IMR-90 (cell line): Measurements from ENCODE around the gene CLDN24. TPM values are rescaled to one million over a fixed set of nuclear protein-coding genes. Genes with fewer than 3 reads are reported as not detected.

Source experiments
- ATAC-seq: fragments of 200-7000 bp; cut with Tn5 transposase; 2 replicates; pipeline ENCODE4 v1.9.1; 2020; ENCODE audit warnings: low read depth, mild to moderate bottlenecking, moderate library complexity
- BruUV-seq: library from RNA; stranded (reverse); fragments of 400-500 nt; replicated peaks from 2 replicates; lab custom pipeline; 2021; lab: Mats Ljungman, UMichigan
- CTCF ChIA-PET: fragments of 300-600 bp; formaldehyde crosslinking; extraction: SDS; loops from one replicate; lab custom pipeline; 2021; ENCODE audit warnings: antibody characterized with exemption; lab: Yijun Ruan, JAX
- POLR2A ChIA-PET: fragments of 300-600 bp; sonication (Branson Sonifier 250); formaldehyde crosslinking; loops from one replicate; lab custom pipeline; 2022; ENCODE audit warnings: antibody characterized with exemption; ENCODE audit not compliant: unreplicated experiment; lab: Charles Lee
- DNase-seq: peaks from one replicate; pipeline ENCODE4 v3.0.0; 2013
- H2AFZ ChIP-seq: replicated peaks from 2 replicates; pipeline ENCODE3; 2013; ENCODE audit warnings: low read length, mild to moderate bottlenecking; ENCODE audit not compliant: poor library complexity
- H2AK5ac ChIP-seq: 2 replicates; pipeline ENCODE4 v1.6.1; 2013; ENCODE audit warnings: low read depth, low read length, inconsistent platforms
- H2AK9ac ChIP-seq: replicated peaks from 2 replicates; pipeline ENCODE3; 2013; ENCODE audit warnings: mild to moderate bottlenecking, low read depth, low read length, moderate library complexity; ENCODE audit not compliant: poor library complexity
- H2BK120ac ChIP-seq: 2 replicates; pipeline ENCODE4 v1.6.1; 2013; ENCODE audit warnings: low read depth, low read length, inconsistent platforms
- H2BK15ac ChIP-seq: 3 replicates; pipeline ENCODE4 v1.6.1; 2013; ENCODE audit warnings: low read depth, low read length, inconsistent platforms
- H2BK20ac ChIP-seq: 2 replicates; pipeline ENCODE4 v1.6.1; 2013; ENCODE audit warnings: low read depth, mild to moderate bottlenecking, inconsistent platforms, low read length, moderate library complexity
- H2BK5ac ChIP-seq: 2 replicates; pipeline ENCODE4 v1.6.1; 2013; ENCODE audit warnings: mild to moderate bottlenecking, low read depth, low read length, inconsistent platforms; ENCODE audit not compliant: poor library complexity, severe bottlenecking
- H3K14ac ChIP-seq: replicated peaks from 2 replicates; pipeline ENCODE4 v1.6.1; 2013; ENCODE audit warnings: low read depth, low read length, inconsistent platforms
- H3K18ac ChIP-seq: 2 replicates; pipeline ENCODE4 v1.6.1; 2013; ENCODE audit warnings: low read depth, low read length, control low read depth
- H3K23ac ChIP-seq: 2 replicates; pipeline ENCODE4 v1.6.1; 2013; ENCODE audit warnings: low read depth, low read length, inconsistent platforms
- H3K27ac ChIP-seq: 2 replicates; pipeline ENCODE4 v1.5.1; 2013; ENCODE audit warnings: mild to moderate bottlenecking, control low read depth, low read length; ENCODE audit not compliant: insufficient read depth
- H3K27me3 ChIP-seq: 2 replicates; pipeline ENCODE4 v1.6.1; 2013; ENCODE audit warnings: low read length; ENCODE audit not compliant: control insufficient read depth, insufficient read depth
- H3K36me3 ChIP-seq: 2 replicates; pipeline ENCODE4 v1.6.1; 2013; ENCODE audit warnings: low read length, mixed read lengths; ENCODE audit not compliant: control insufficient read depth, insufficient read depth
- H3K4ac ChIP-seq: 2 replicates; pipeline ENCODE4 v1.6.1; 2013; ENCODE audit warnings: low read depth, low read length, inconsistent platforms
- H3K4me1 ChIP-seq: 2 replicates; pipeline ENCODE4 v1.6.1; 2013; ENCODE audit warnings: low read length, mixed read lengths; ENCODE audit not compliant: control insufficient read depth, insufficient read depth
- H3K4me2 ChIP-seq: 2 replicates; pipeline ENCODE4 v1.6.1; 2013; ENCODE audit warnings: low read depth, mild to moderate bottlenecking, control low read depth, low read length, moderate library complexity
- H3K4me3 ChIP-seq: 2 replicates; pipeline ENCODE4 v1.5.1; 2013; ENCODE audit warnings: low read depth, mild to moderate bottlenecking, control low read depth, low read length, moderate library complexity; ENCODE audit not compliant: insufficient read depth
- H3K56ac ChIP-seq: 2 replicates; pipeline ENCODE4 v1.6.1; 2013; ENCODE audit warnings: low read length, inconsistent platforms; ENCODE audit not compliant: insufficient read depth; ENCODE audit errors: extremely low read depth
- H3K79me1 ChIP-seq, 2 experiments: 2 replicates each; pipeline ENCODE4 v1.6.1; 2013; ENCODE audit warnings: low read length in 2 of 2, inconsistent platforms in 1 of 2, low read depth in 1 of 2
- H3K9ac ChIP-seq: 2 replicates; pipeline ENCODE4 v1.6.1; 2013; ENCODE audit warnings: low read depth, low read length, control low read depth
- H3K9me1 ChIP-seq: 2 replicates; pipeline ENCODE4 v1.6.1; 2013; ENCODE audit warnings: low read length, inconsistent platforms; ENCODE audit not compliant: insufficient read depth
- H3K9me3 ChIP-seq: 2 replicates; pipeline ENCODE4 v1.6.1; 2013; ENCODE audit warnings: low read length; ENCODE audit not compliant: control insufficient read depth, insufficient read depth
- H4K20me1 ChIP-seq: 2 replicates; pipeline ENCODE4 v1.6.1; 2013; ENCODE audit warnings: low read length, inconsistent platforms; ENCODE audit not compliant: insufficient read depth
- H4K5ac ChIP-seq: 2 replicates; pipeline ENCODE4 v1.6.1; 2013; ENCODE audit warnings: mild to moderate bottlenecking, low read depth, low read length, control low read depth
- H4K8ac ChIP-seq, 2 experiments: 2 replicates each; pipeline ENCODE4 v1.6.1; 2013; ENCODE audit warnings: low read depth in 2 of 2, low read length in 2 of 2, control low read depth in 1 of 2, inconsistent platforms in 1 of 2
- H4K91ac ChIP-seq: 2 replicates; pipeline ENCODE4 v1.6.1; 2013; ENCODE audit warnings: low read depth, low read length, inconsistent platforms; ENCODE audit not compliant: insufficient read depth
- BHLHE40 ChIP-seq: fragments of 150-350 bp; IDR thresholded peaks from 2 replicates; pipeline ENCODE4 v1.6.1; 2016; ENCODE audit warnings: mild to moderate bottlenecking, low read depth, low read length
- CEBPB ChIP-seq: IDR thresholded peaks from 2 replicates; pipeline ENCODE4 v1.6.1; 2012; ENCODE audit warnings: low read depth, low read length, improper control_type of control experiment
- CHD1 ChIP-seq: IDR thresholded peaks from 2 replicates; pipeline ENCODE4 v1.6.1; 2012; ENCODE audit warnings: low read depth, low read length, improper control_type of control experiment
- CTCF ChIP-seq: conservative IDR thresholded peaks from 2 replicates; pipeline ENCODE4 v1.5.1; 2012; ENCODE audit warnings: mild to moderate bottlenecking, low read depth, low read length, improper control_type of control experiment
- ELK1 ChIP-seq: fragments of 150-350 bp; IDR thresholded peaks from 2 replicates; pipeline ENCODE4 v1.6.1; 2016; ENCODE audit warnings: low read depth, mild to moderate bottlenecking, low read length, moderate library complexity, borderline replicate concordance
- FOS ChIP-seq: fragments of 150-350 bp; IDR thresholded peaks from 2 replicates; pipeline ENCODE4 v1.6.1; 2016; ENCODE audit warnings: low read depth, low read length
- MAFK ChIP-seq: IDR thresholded peaks from 2 replicates; pipeline ENCODE4 v1.6.1; 2012; ENCODE audit warnings: low read depth, low read length, improper control_type of control experiment
- MAZ ChIP-seq: IDR thresholded peaks from 2 replicates; pipeline ENCODE4 v1.6.1; 2012; ENCODE audit warnings: low read depth, mild to moderate bottlenecking, low read length, improper control_type of control experiment, moderate library complexity, borderline replicate concordance
- MXI1 ChIP-seq: IDR thresholded peaks from 2 replicates; pipeline ENCODE4 v1.6.1; 2012; ENCODE audit warnings: low read depth, mild to moderate bottlenecking, low read length, moderate library complexity, borderline replicate concordance
- NFE2L2 ChIP-seq: fragments of 150-350 bp; IDR thresholded peaks from 2 replicates; pipeline ENCODE4 v1.6.1; 2016; ENCODE audit warnings: low read depth, mild to moderate bottlenecking, low read length
- POLR2A ChIP-seq: IDR thresholded peaks from 2 replicates; pipeline ENCODE4 v1.6.1; 2012; ENCODE audit warnings: mild to moderate bottlenecking, low read depth, low read length
- RAD21 ChIP-seq: IDR thresholded peaks from 2 replicates; pipeline ENCODE4 v1.6.1; 2012; ENCODE audit warnings: low read length, improper control_type of control experiment
- RCOR1 ChIP-seq: IDR thresholded peaks from 2 replicates; pipeline ENCODE4 v1.6.1; 2012; ENCODE audit warnings: mild to moderate bottlenecking, low read length, improper control_type of control experiment; ENCODE audit not compliant: insufficient replicate concordance
- RFX5 ChIP-seq: IDR thresholded peaks from 2 replicates; pipeline ENCODE4 v1.8.0; 2012; ENCODE audit warnings: low read depth, mild to moderate bottlenecking, low read length, moderate library complexity
- SMC3 ChIP-seq: fragments of 150-350 bp; IDR thresholded peaks from 2 replicates; pipeline ENCODE4 v1.6.1; 2016; ENCODE audit warnings: low read depth, mild to moderate bottlenecking, antibody characterized with exemption, low read length, moderate library complexity
- USF2 ChIP-seq: fragments of 150-350 bp; IDR thresholded peaks from 2 replicates; pipeline ENCODE4 v1.6.1; 2017; ENCODE audit warnings: mild to moderate bottlenecking, antibody characterized with exemption, low read length, low read depth
- WGBS, 2 experiments: methylation state at CpG; one replicate each; pipeline versions ENCODE4 v1.1.5 to v1.1.7; 2013; ENCODE audit warnings: missing lambda C conversion rate in 2 of 2; ENCODE audit not compliant: insufficient read length in 1 of 2; ENCODE audit errors: extremely low coverage in 2 of 2; 5-methylcytosine and 5-hydroxymethylcytosine counted together
- dilution Hi-C: fragments of 300-500 bp; cut with HindIII; formaldehyde crosslinking; loops from one replicate; pipeline ENCODE4 v1.14.3; 2018; ENCODE audit warnings: low sequenced_read_pairs; ENCODE audit not compliant: unreplicated experiment
- in situ Hi-C: fragments of 300-500 bp; cut with MboI; formaldehyde crosslinking; loops from 3 replicates; pipeline ENCODE4 v1.14.3; 2019; ENCODE audit warnings: low sequenced_read_pairs, inconsistent platforms, mixed read lengths
- intact Hi-C: fragments of 100-400 bp; cut with micrococcal nuclease; formaldehyde crosslinking; loops from 2 replicates; pipeline ENCODE4 v1.10.0; 2022
- polyA plus RNA-seq, 3 experiments: library from polyadenylated mRNA; depleted of rRNA; stranded (reverse); fragments of >200 nt; gene quantifications; 2 replicates each; pipeline ENCODE4 v1.2.3, GENCODE V29; 2012; ENCODE audit warnings: low replicate concordance in 1 of 3
- total RNA-seq: library from RNA; depleted of rRNA; stranded (reverse); fragments of >200 nt; gene quantifications from 2 replicates; pipeline ENCODE4 v1.2.3, GENCODE V29; 2012

CLDN24 gene
- total and polyA plus RNA-seq, 2 of the 4 experiments (the other 2 are of a cell fraction), result not detected

DNA sequence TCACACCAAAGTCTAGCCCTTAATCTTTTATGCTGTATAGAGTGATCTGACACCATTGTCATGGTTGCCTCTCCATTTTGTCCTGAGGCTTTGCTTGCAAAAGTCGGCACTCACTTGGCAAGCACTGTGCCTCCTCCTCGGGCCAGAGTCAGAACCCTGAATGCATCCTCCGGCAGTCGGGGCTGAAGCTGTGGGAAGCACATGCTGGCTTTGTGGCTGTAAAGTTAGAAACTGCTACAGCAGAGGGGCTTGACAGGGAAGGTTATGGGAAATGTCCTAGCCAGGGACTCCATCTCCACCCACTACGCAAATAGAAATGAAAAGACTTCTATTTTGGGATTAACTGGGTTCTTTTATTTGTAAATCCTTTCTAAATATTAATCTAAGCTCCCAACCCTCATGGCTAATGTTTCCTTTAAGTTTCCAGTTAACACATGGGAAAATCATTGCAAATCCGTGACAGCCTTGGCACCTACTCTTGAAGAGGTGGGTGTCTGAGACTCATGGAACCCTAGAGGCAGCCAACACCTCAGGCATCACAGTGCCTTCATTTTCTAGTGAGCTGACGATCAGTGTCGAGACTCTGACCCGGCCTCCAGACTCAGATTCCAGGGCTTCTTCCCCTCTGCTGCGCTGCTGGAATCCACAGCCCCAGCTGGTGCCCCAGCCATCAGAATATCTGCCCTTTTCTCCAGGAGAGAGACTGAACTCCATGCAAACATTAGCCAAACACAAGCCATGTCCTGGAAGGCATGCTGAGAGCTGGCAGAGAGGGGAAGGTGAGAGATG lies 7.9 kb upstream of the CLDN24 start:
- Histone ChIP-seq H3K9me1 (peaks cover 3% of the 10 kb centered on the region), H3K14ac (no peak overlapping the region), H3K79me1 (no peaks in the 10 kb centered on the region), H2AK5ac (peak overlapping the region; percentile 60; the same call in 1 of the 2 replicates), H2BK15ac (no peak overlapping the region), H4K91ac (no peak overlapping the region), H2BK5ac (no peak overlapping the region), H4K8ac (no peak overlapping the region), H3K27ac (no peak overlapping the region), H3K4ac (no peak overlapping the region), H3K9me3 (peaks cover 7% of the 10 kb centered on the region), H4K20me1 (no peaks in the 10 kb centered on the region), H2BK120ac (no peak overlapping the region), H3K4me2 (no peak overlapping the region), H3K23ac (no peak overlapping the region), H3K9ac (no peak overlapping the region), H3K18ac (no peak overlapping the region), H3K4me1 (peaks cover 5% of the 10 kb centered on the region), H2AK9ac (no peak overlapping the region), H3K4me3 (no peak overlapping the region), H3K56ac (no peak overlapping the region), H4K5ac (no peak overlapping the region), H2BK20ac (no peak overlapping the region), H3K27me3 (no peaks in the 10 kb centered on the region), H2AFZ (no peak overlapping the region), H3K36me3 (no peaks in the 10 kb centered on the region)
- POLR2A ChIA-PET, result no interaction called here
- WGBS, 2 experiments, result no CpG with 5 or more reads among the region's 10 CpGs
- intact Hi-C loops (no loop called here), dilution Hi-C loops (no loop called here), in situ Hi-C loops (no loop called here)
- no TSS peak for BruUV-seq
- DNase-seq (no peak), ATAC-seq (no peak)
- CTCF ChIA-PET, result no interaction called here
- no peak for TF ChIP-seq CHD1
- no peak for TF ChIP-seq RCOR1
- TF ChIP-seq MXI1, result no peak
- no peak for TF ChIP-seq RAD21
- no peak for TF ChIP-seq MAFK
- TF ChIP-seq SMC3, result no peak
- no peak for TF ChIP-seq NFE2L2
- no peak for TF ChIP-seq FOS
- no peak for TF ChIP-seq ELK1
- TF ChIP-seq MAZ, result no peak
- no peak for TF ChIP-seq CEBPB
- no peak for TF ChIP-seq CTCF
- TF ChIP-seq USF2, result no peak
- no peak for TF ChIP-seq POLR2A
- TF ChIP-seq RFX5, result no peak
- TF ChIP-seq BHLHE40, result no peak
